K562 (cell line): Measurements from ENCODE around the gene ZNF273. TPM values are rescaled to one million over a fixed set of nuclear protein-coding genes. Genes with fewer than 3 reads are reported as not detected.

ENCODE experiments used
- ATAC-seq: fragments of 200-7000 bp; cut with Tn5 transposase; 3 replicates; pipeline ENCODE4 v1.9.1; 2020; ENCODE audit warnings: moderate library complexity
- BruUV-seq: library from RNA; stranded (reverse); fragments of 400-500 nt; replicated peaks from 2 replicates; lab custom pipeline; 2021; lab: Mats Ljungman, UMichigan
- CTCF ChIA-PET: fragments of 300-600 bp; formaldehyde crosslinking; extraction: SDS; loops from one replicate; lab custom pipeline; 2021; ENCODE audit warnings: low intra/inter-chr PET ratio; lab: Yijun Ruan, JAX
- POLR2A ChIA-PET: fragments of 300-600, 350-650 bp; sonication (Branson Sonifier 250); formaldehyde crosslinking; extraction: SDS; loops from one replicate; lab custom pipeline; 2021; ENCODE audit warnings: antibody characterized with exemption, inconsistent platforms; lab: Yijun Ruan, JAX
- DNase-seq, 4 experiments: peaks; one replicate each; pipeline versions ENCODE4 v3.0.0 to v3.0.0-alpha.2; 2011 to 2018; ENCODE audit warnings: low spot score in 3 of 4, mixed read lengths in 3 of 4; ENCODE audit errors: extremely low read depth in 1 of 4
- FAIRE-seq: peaks from 2 replicates; lab custom pipeline; 2011; peaks lifted over from hg19 to GRCh38; lab: Jason Lieb, UNC
- H2AFZ ChIP-seq: 2 replicates; pipeline ENCODE4 v1.6.0; 2011; ENCODE audit warnings: low read depth, low read length, control low read depth, inconsistent platforms
- H3K27ac ChIP-seq: fragments of 200-600 bp; 3 replicates; pipeline ENCODE4 v1.8.0; 2011; ENCODE audit warnings: low read depth, mild to moderate bottlenecking, control low read depth, inconsistent platforms, low read length, moderate library complexity, mixed read lengths; ENCODE audit errors: extremely low read depth
- H3K27me3 ChIP-seq, 2 experiments: fragments of 300-600 bp in 1 of 2; 2 replicates in 1 of 2; 3 replicates in 1 of 2; pipeline versions ENCODE4 v1.6.0 to v1.8.0; 2011; ENCODE audit warnings: inconsistent platforms in 2 of 2, low read length in 2 of 2, mild to moderate bottlenecking in 1 of 2, mixed read lengths in 1 of 2, moderate library complexity in 1 of 2; ENCODE audit not compliant: control insufficient read depth in 2 of 2, insufficient read depth in 2 of 2
- H3K36me3 ChIP-seq: fragments of 300-600 bp; 3 replicates; pipeline ENCODE4 v1.8.0; 2011; ENCODE audit warnings: mild to moderate bottlenecking, low read length, inconsistent platforms; ENCODE audit not compliant: control insufficient read depth, insufficient read depth
- H3K4me1 ChIP-seq, 2 experiments: fragments of 200-600 bp in 1 of 2; replicated peaks in 1 of 2; 2 replicates in 1 of 2; 3 replicates in 1 of 2; pipeline versions ENCODE4 v1.5.1 to v1.8.0; 2011; ENCODE audit warnings: inconsistent platforms in 2 of 2, low read length in 2 of 2, mild to moderate bottlenecking in 1 of 2, mixed read lengths in 1 of 2, moderate library complexity in 1 of 2; ENCODE audit not compliant: control insufficient read depth in 2 of 2, insufficient read depth in 2 of 2
- H3K4me2 ChIP-seq: 2 replicates; pipeline ENCODE4 v1.6.1; 2011; ENCODE audit warnings: low read length, control low read depth, inconsistent platforms, mixed read lengths; ENCODE audit not compliant: insufficient read depth
- H3K4me3 ChIP-seq: fragments of 200-600 bp; sonication (generic), shearing (Covaris generic); 2 replicates; pipeline ENCODE4 v1.5.1; 2016; ENCODE audit warnings: control low read depth, inconsistent platforms
- H3K79me2 ChIP-seq: fragments of 200-600 bp; 3 replicates; pipeline ENCODE4 v1.8.0; 2011; ENCODE audit warnings: low read length, inconsistent platforms; ENCODE audit not compliant: control insufficient read depth, insufficient read depth
- H3K9ac ChIP-seq, 2 experiments: 2 replicates each; pipeline versions ENCODE4 v1.6.0 to v1.6.1; 2011; ENCODE audit warnings: low read depth in 2 of 2, low read length in 2 of 2, control low read depth in 1 of 2, inconsistent platforms in 1 of 2, mild to moderate bottlenecking in 1 of 2, mixed read lengths in 1 of 2; ENCODE audit not compliant: insufficient read depth in 1 of 2
- H3K9me1 ChIP-seq: one replicate; pipeline ENCODE4 v1.6.0; 2011; ENCODE audit warnings: inconsistent platforms, mild to moderate bottlenecking, low read length, moderate library complexity; ENCODE audit not compliant: control insufficient read depth, insufficient read depth
- H3K9me3 ChIP-seq: replicated peaks from 2 replicates; pipeline ENCODE4 v1.5.1; 2011; ENCODE audit warnings: low read depth, low read length, inconsistent platforms; ENCODE audit not compliant: control insufficient read depth, insufficient read depth
- H4K20me1 ChIP-seq: replicated peaks from 2 replicates; pipeline ENCODE4 v1.6.1; 2011; ENCODE audit warnings: low read length, inconsistent platforms, mixed read lengths; ENCODE audit not compliant: control insufficient read depth, insufficient read depth
- CAMTA2 ChIP-seq: fragments of 250-450 bp; sonication (Bioruptor Pico); conservative IDR thresholded peaks from 2 replicates; pipeline ENCODE4 v1.5.1; 2022
- TBP ChIP-seq: optimal IDR thresholded peaks from 2 replicates; pipeline ENCODE3; 2011; ENCODE audit warnings: low read depth, low read length, improper control_type of control experiment
- ZNF561 ChIP-seq: fragments of 450-650 bp; formaldehyde crosslinking; conservative IDR thresholded peaks from 2 replicates; pipeline ENCODE4 v1.4.0; 2020; ENCODE audit warnings: mild to moderate bottlenecking, moderate library complexity
- ZNF75A ChIP-seq: fragments of 450-650 bp; formaldehyde crosslinking; IDR thresholded peaks from 2 replicates; pipeline ENCODE4 v1.4.0; 2020; ENCODE audit warnings: mild to moderate bottlenecking
- ZNF780A ChIP-seq: fragments of 250-450 bp; sonication (Bioruptor Pico); IDR thresholded peaks from 2 replicates; pipeline ENCODE4 v1.5.0; 2021; ENCODE audit warnings: mild to moderate bottlenecking
- WGBS: fragments of 100-300 bp; shearing (Covaris generic); methylation state at CpG from one replicate; pipeline ENCODE4 v1.1.6; 2016; ENCODE audit warnings: low coverage, mixed read lengths; ENCODE audit not compliant: insufficient coverage; ENCODE audit errors: missing lambda C conversion rate; 5-methylcytosine and 5-hydroxymethylcytosine counted together
- in situ Hi-C: fragments of 300-500 bp; cut with MboI; formaldehyde crosslinking; loops from 4 replicates; pipeline ENCODE4 v1.15.0; 2018; ENCODE audit warnings: inconsistent platforms, mixed read lengths
- intact Hi-C: fragments of 100-400 bp; cut with micrococcal nuclease; formaldehyde crosslinking; loops from 2 replicates; pipeline ENCODE4 v1.14.2; 2022
- polyA plus RNA-seq, 8 experiments: library from polyadenylated mRNA; depleted of rRNA in 4 of 8; stranded (reverse) in 5 of 8; unstranded in 3 of 8; fragments of >200 nt; fragmentation: Nextera tagmentation in 2 of 8; fragmentation: Illumina TruSeq in 1 of 8; extraction: Ambion mirVana in 2 of 8; extraction: Trizol in 1 of 8; gene quantifications; 2 replicates each; pipeline versions ENCODE4 v1.2.1 to v1.2.3, GENCODE V29; 2011 to 2014; ENCODE audit warnings: inconsistent platforms in 1 of 8, missing spikeins in 1 of 8
- total RNA-seq, 7 experiments: library from RNA; depleted of rRNA in 6 of 7; stranded (reverse); fragments of >200 nt in 6 of 7; fragmentation: Illumina TruSeq in 2 of 7; extraction: Trizol in 2 of 7; gene quantifications; 2 replicates each; pipeline versions ENCODE4 v1.2.1 to v1.2.3, GENCODE V29; 2011 to 2021; ENCODE audit warnings: low replicate concordance in 1 of 7
- TF ChIP-seq, protein P1 (sequence below): fragments of 250-450 bp; sonication (Bioruptor Pico); IDR thresholded peaks from 2 replicates; pipeline ENCODE4 v1.5.0; 2021

ZNF273 gene
- total and polyA plus RNA-seq, 9 of the 15 experiments (the other 6 are each of a cell fraction or from before 2014, with no cell fraction given) = 13.3 to 37.0 (median 20.7) TPM

GRCh38 chr7:64868499-64868898 is 34.6 kb upstream of the ZNF273 start:
- H3K27me3 ChIP-seq = no peaks in the 10 kb centered on the region; a peak in 1 of 5 replicates
- in situ Hi-C loops (no loop called here), intact Hi-C loops (no loop called here)
- no peak overlapping the region for H3K9ac ChIP-seq
- CTCF ChIA-PET = no interaction called here
- H3K4me2 ChIP-seq = no peak overlapping the region
- H3K27ac ChIP-seq = no peak overlapping the region
- H3K79me2 ChIP-seq = no peaks in the 10 kb centered on the region
- H2AFZ ChIP-seq = 0 out of 2 replicates have a peak overlapping the region, but pooled peaks have one; percentile 33
- TF ChIP-seq CAMTA2 (CRISPR knock-in tag) = no peak
- no peak for TF ChIP-seq TBP
- no peak for TF ChIP-seq ZNF561 (CRISPR knock-in tag)
- no peak for TF ChIP-seq ZNF75A (CRISPR knock-in tag)
- no peak for TF ChIP-seq ZNF780A
- TF ChIP-seq, protein P1, sequence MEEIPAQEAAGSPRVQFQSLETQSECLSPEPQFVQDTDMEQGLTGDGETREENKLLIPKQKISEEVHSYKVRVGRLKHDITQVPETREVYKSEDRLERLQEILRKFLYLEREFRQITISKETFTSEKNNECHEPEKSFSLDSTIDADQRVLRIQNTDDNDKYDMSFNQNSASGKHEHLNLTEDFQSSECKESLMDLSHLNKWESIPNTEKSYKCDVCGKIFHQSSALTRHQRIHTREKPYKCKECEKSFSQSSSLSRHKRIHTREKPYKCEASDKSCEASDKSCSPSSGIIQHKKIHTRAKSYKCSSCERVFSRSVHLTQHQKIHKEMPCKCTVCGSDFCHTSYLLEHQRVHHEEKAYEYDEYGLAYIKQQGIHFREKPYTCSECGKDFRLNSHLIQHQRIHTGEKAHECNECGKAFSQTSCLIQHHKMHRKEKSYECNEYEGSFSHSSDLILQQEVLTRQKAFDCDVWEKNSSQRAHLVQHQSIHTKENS = no peak
- H3K36me3 ChIP-seq = no peaks in the 10 kb centered on the region
- no peak overlapping the region for H3K4me3 ChIP-seq
- no peaks in the 10 kb centered on the region for H4K20me1 ChIP-seq
- no peaks in the 10 kb centered on the region for H3K9me1 ChIP-seq
- WGBS = 34% methylated on average over 11 of the region's 11 CpGs
- no TSS peak for BruUV-seq
- no peak for DNase-seq
- FAIRE-seq = no peak
- POLR2A ChIA-PET = no interaction called here
- H3K9me3 ChIP-seq = peaks cover 1% of the 10 kb centered on the region
- ATAC-seq = no peak; the same call in 2 of the 3 replicates
- H3K4me1 ChIP-seq = 0 out of 5 replicates have a peak, but pooled peaks cover 0 to 3% of the 10 kb centered on the region in 2 experiments
